Body of pancreas (tissue), 4 donors: Measurements from ENCODE around the gene PSMG3.

Source experiments
- CTCF ChIP-seq, 7 experiments: fragments of 450-650 bp in 4 of 7; fragments of 200-600 bp in 3 of 7; sonication (generic) in 3 of 7; IDR thresholded peaks; one replicate each; pipeline ENCODE4 v1.5.1; 2016 to 2019; ENCODE audit warnings: antibody characterized with exemption in 7 of 7
- POLR2A ChIP-seq, 3 donors: fragments of 450-650 bp; IDR thresholded peaks; one replicate each; pipeline ENCODE4 v1.6.1; 2016; ENCODE audit warnings: antibody characterized with exemption in 3 of 3, mild to moderate bottlenecking in 2 of 3

DNA sequence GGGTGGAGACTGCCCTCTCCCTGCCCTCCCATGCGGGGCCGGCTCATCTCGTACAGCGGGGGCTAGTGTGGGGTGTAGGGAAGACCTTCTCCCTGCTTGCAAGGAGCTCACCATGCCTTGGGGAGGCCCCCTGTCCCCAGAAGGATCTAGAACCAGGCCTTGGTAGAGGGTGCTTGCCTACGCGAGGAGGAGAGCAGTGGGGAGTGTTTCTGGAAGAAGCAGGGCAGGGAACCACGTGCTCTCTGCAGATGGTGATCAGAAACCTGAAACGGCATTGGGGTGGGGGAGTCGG, 36.6 kb downstream of the PSMG3 start:
- TF ChIP-seq CTCF (IDR thresholded peaks at IDR 0.05) (no peak), POLR2A (IDR thresholded peaks at IDR 0.05) (no peak)
